ENCODE data around the gene KCNJ3.

Gene KCNJ3

GRCh38 chr2:154710078-154710477 is 11.6 kb downstream of the KCNJ3 start:
- Histone ChIP-seq H4K20me1 (ENCODE audit: insufficient read depth, low read length) (no peaks in the 10 kb centered on the region), H3K79me2 (ENCODE audit: low read length) (no peaks in the 10 kb centered on the region), H3K9ac (ENCODE audit: low read length) (no peak overlapping the region), H3K27ac (ENCODE audit: low read length) (no peak overlapping the region), H3K27me3 (replicated peaks; ENCODE audit: insufficient read depth, low read length) (no peaks in the 10 kb centered on the region), H3K9me2 (replicated peaks; ENCODE audit: insufficient read depth, low read length) (no peaks in the 10 kb centered on the region), H3K4me3 (ENCODE audit: low read length) (no peak overlapping the region), H3K9me3 (replicated peaks; ENCODE audit: insufficient read depth, low read length) (no peaks in the 10 kb centered on the region), H3K4me1 (ENCODE audit: low read length) (no peaks in the 10 kb centered on the region), H3K4me2 (ENCODE audit: low read depth, low read length) (no peak overlapping the region), H3F3A (ENCODE audit: insufficient read depth, low read length) (no peaks in the 10 kb centered on the region), H2AFZ (ENCODE audit: low read length) (no peak overlapping the region), H3K36me3 (replicated peaks; ENCODE audit: insufficient read depth, low read length) (no peaks in the 10 kb centered on the region)
- DNase-seq, result no peak
- no peak for TF ChIP-seq EZH2 (optimal IDR thresholded peaks at IDR 0.05; ENCODE audit: low read depth, low read length)
- TF ChIP-seq EZH2phosphoT487 (IDR thresholded peaks at IDR 0.05; ENCODE audit: low read length), result no peak
- TF ChIP-seq CTCF (IDR thresholded peaks at IDR 0.05; ENCODE audit: low read length), result no peak

GRCh38 chr2:154710685-154711084 is 12.2 kb downstream of the KCNJ3 start:
- no peaks in the 10 kb centered on the region for H3K4me1 ChIP-seq (ENCODE audit: low read length)
- H3K79me2 ChIP-seq (ENCODE audit: low read length), result no peaks in the 10 kb centered on the region
- DNase-seq, result no peak
- no peak overlapping the region for H3K4me3 ChIP-seq (ENCODE audit: low read length)
- H2AFZ ChIP-seq (ENCODE audit: low read length), result no peak overlapping the region
- TF ChIP-seq CTCF (IDR thresholded peaks at IDR 0.05; ENCODE audit: low read length), result no peak
- TF ChIP-seq EZH2 (optimal IDR thresholded peaks at IDR 0.05; ENCODE audit: low read depth, low read length), result no peak
- TF ChIP-seq EZH2phosphoT487 (IDR thresholded peaks at IDR 0.05; ENCODE audit: low read length), result no peak
- H4K20me1 ChIP-seq (ENCODE audit: insufficient read depth, low read length), result no peaks in the 10 kb centered on the region
- no peaks in the 10 kb centered on the region for H3F3A ChIP-seq (ENCODE audit: insufficient read depth, low read length)
- H3K4me2 ChIP-seq (ENCODE audit: low read depth, low read length), result no peak overlapping the region
- no peak overlapping the region for H3K9ac ChIP-seq (ENCODE audit: low read length)
- no peaks in the 10 kb centered on the region for H3K27me3 ChIP-seq (replicated peaks; ENCODE audit: insufficient read depth, low read length)
- no peaks in the 10 kb centered on the region for H3K9me3 ChIP-seq (replicated peaks; ENCODE audit: insufficient read depth, low read length)
- H3K9me2 ChIP-seq (replicated peaks; ENCODE audit: insufficient read depth, low read length), result no peaks in the 10 kb centered on the region
- no peak overlapping the region for H3K27ac ChIP-seq (ENCODE audit: low read length)
- H3K36me3 ChIP-seq (replicated peaks; ENCODE audit: insufficient read depth, low read length), result no peaks in the 10 kb centered on the region

GRCh38 chr2:154713675-154714074 is 15.2 kb downstream of the KCNJ3 start:
- Histone ChIP-seq H3K9me2 (replicated peaks; ENCODE audit: insufficient read depth, low read length) (no peaks in the 10 kb centered on the region), H3K4me2 (ENCODE audit: low read depth, low read length) (no peak overlapping the region), H3K36me3 (replicated peaks; ENCODE audit: insufficient read depth, low read length) (no peaks in the 10 kb centered on the region), H3K9me3 (replicated peaks; ENCODE audit: insufficient read depth, low read length) (no peaks in the 10 kb centered on the region), H3K4me3 (ENCODE audit: low read length) (no peak overlapping the region), H3K27me3 (replicated peaks; ENCODE audit: insufficient read depth, low read length) (no peaks in the 10 kb centered on the region), H2AFZ (ENCODE audit: low read length) (no peak overlapping the region), H3K79me2 (ENCODE audit: low read length) (no peaks in the 10 kb centered on the region), H3K27ac (ENCODE audit: low read length) (no peak overlapping the region), H3F3A (ENCODE audit: insufficient read depth, low read length) (no peaks in the 10 kb centered on the region), H3K9ac (ENCODE audit: low read length) (no peak overlapping the region), H3K4me1 (ENCODE audit: low read length) (no peaks in the 10 kb centered on the region), H4K20me1 (ENCODE audit: insufficient read depth, low read length) (no peaks in the 10 kb centered on the region)
- no peak for DNase-seq
- TF ChIP-seq EZH2phosphoT487 (IDR thresholded peaks at IDR 0.05; ENCODE audit: low read length), result no peak
- no peak for TF ChIP-seq CTCF (IDR thresholded peaks at IDR 0.05; ENCODE audit: low read length)
- TF ChIP-seq EZH2 (optimal IDR thresholded peaks at IDR 0.05; ENCODE audit: low read depth, low read length), result no peak
